ENCODE measurements around the gene PRDM11. TPM values are rescaled to one million over a fixed set of nuclear protein-coding genes. Genes with fewer than 3 reads are reported as not detected.

The PRDM11 gene
- total RNA-seq, 4 donors from 2014 or later = 26.4 to 57.2 (median 29.6) TPM

- no peak for ATAC-seq
- Histone ChIP-seq H3K9me3 (no peaks in the 10 kb centered on the region), H3K36me3 (peaks cover 0 to 55% of the 10 kb centered on the region in 2 donors), H3K4me3 (no peak overlapping the region), H3K27ac (no peak overlapping the region), H3K4me1 (peaks cover 0 to 27% (median 2%) of the 10 kb centered on the region in 3 donors), H3K27me3 (no peaks in the 10 kb centered on the region)
- TF ChIP-seq, protein P1, sequence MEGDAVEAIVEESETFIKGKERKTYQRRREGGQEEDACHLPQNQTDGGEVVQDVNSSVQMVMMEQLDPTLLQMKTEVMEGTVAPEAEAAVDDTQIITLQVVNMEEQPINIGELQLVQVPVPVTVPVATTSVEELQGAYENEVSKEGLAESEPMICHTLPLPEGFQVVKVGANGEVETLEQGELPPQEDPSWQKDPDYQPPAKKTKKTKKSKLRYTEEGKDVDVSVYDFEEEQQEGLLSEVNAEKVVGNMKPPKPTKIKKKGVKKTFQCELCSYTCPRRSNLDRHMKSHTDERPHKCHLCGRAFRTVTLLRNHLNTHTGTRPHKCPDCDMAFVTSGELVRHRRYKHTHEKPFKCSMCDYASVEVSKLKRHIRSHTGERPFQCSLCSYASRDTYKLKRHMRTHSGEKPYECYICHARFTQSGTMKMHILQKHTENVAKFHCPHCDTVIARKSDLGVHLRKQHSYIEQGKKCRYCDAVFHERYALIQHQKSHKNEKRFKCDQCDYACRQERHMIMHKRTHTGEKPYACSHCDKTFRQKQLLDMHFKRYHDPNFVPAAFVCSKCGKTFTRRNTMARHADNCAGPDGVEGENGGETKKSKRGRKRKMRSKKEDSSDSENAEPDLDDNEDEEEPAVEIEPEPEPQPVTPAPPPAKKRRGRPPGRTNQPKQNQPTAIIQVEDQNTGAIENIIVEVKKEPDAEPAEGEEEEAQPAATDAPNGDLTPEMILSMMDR (IDR thresholded peaks at IDR 0.05) = no peak
- no peak for TF ChIP-seq POLR2A (IDR thresholded peaks at IDR 0.05)
- no peak for TF ChIP-seq EP300 (IDR thresholded peaks at IDR 0.05)
- TF ChIP-seq POLR2AphosphoS5 (IDR thresholded peaks at IDR 0.05) = no peak
- WGBS, 2 donors (ENCODE audit: low coverage in 1 of 2) = 100% methylated on average over 1 of the region's 1 CpG; no CpG with 5 or more reads in 1 of the 2 donors
Measured at GRCh38 chr11:45216031-45216430, 69.6 kb downstream of the PRDM11 start.

DNA sequence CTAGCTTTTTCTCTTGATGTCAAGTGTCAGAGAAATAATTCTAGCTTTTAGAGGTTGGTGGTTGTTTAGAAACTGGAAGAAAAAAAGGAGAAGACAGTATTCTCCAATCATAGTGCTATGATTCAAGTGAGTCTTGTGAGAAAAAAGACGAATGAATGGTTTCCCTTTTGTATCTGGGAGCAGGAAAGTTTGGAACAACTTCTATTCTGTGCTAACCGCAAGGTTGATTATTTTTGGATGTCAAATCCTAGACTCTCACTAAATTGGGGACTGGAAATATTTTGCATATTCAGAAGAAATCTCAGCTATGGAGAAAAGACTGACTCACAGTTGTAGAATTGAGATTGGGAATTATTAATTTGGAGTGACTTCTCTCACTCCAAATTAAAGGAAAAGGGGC lies 70.5 kb downstream of the PRDM11 start:
- Histone ChIP-seq H3K4me1 (peaks cover 0 to 19% (median 0%) of the 10 kb centered on the region in 3 donors), H3K9me3 (no peaks in the 10 kb centered on the region), H3K27ac (no peak overlapping the region), H3K36me3 (peaks cover 0 to 62% of the 10 kb centered on the region in 2 donors), H3K4me3 (no peak overlapping the region), H3K27me3 (no peaks in the 10 kb centered on the region)
- no peak for ATAC-seq
- TF ChIP-seq EP300 (IDR thresholded peaks at IDR 0.05) (no peak), POLR2A (IDR thresholded peaks at IDR 0.05) (no peak), POLR2AphosphoS5 (IDR thresholded peaks at IDR 0.05) (no peak)
- TF ChIP-seq, protein P1 (IDR thresholded peaks at IDR 0.05) = no peak
- WGBS, 2 donors (ENCODE audit: low coverage in 1 of 2) = 36 to 54% methylated on average over 2 of the region's 2 CpGs

DNA sequence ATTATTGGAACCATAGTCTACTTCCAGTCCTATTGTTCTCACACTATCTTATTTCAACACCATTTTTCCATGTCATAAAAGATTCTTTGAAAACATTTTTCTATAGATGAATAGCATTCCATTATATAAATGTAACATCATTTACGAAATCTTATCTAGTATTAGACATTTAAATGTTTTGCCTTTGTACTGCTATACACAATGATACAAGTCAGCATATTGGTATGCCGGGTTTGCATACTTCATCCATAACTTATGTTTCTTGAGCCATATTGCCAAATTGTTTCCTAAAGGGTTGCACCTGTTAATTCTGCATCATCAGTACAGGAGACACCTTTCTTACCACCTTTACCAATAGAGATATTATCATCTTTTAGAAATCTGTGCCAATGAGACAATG lies 71.6 kb downstream of the PRDM11 start:
- TF ChIP-seq POLR2AphosphoS5 (IDR thresholded peaks at IDR 0.05) (no peak), POLR2A (IDR thresholded peaks at IDR 0.05) (no peak), EP300 (IDR thresholded peaks at IDR 0.05) (no peak)
- TF ChIP-seq, protein P1 (IDR thresholded peaks at IDR 0.05) = no peak
- ATAC-seq = no peak
- Histone ChIP-seq H3K9me3 (no peaks in the 10 kb centered on the region), H3K4me3 (no peak overlapping the region), H3K27me3 (no peaks in the 10 kb centered on the region), H3K36me3 (peaks cover 0 to 62% of the 10 kb centered on the region in 2 donors), H3K4me1 (peaks cover 0 to 11% (median 0%) of the 10 kb centered on the region in 3 donors), H3K27ac (no peak overlapping the region)
- WGBS, 2 donors (ENCODE audit: low coverage in 1 of 2) = 81 to 86% methylated on average over 2 of the region's 2 CpGs

DNA sequence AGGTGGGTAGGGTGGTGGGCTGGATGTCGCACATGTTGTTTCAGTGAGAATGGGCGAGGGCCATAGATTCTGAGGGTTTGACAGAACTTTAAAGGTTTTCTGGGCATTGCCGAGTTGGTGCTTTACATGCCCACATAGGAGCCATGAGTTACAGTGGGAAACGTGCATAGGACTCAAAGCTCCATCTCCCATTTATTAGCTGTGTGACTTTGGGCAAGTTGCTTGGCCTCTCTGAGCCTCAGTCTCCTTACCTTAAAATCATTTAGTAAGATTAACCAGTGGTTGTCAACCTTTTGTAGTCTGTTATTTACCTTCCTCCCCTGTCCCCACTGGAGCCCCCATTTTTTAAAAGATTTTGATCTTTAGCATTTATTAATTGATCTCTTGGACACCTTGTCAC lies 72.3 kb downstream of the PRDM11 start:
- Histone ChIP-seq H3K9me3 (no peaks in the 10 kb centered on the region), H3K4me3 (no peak overlapping the region), H3K27ac (no peak overlapping the region), H3K36me3 (peaks cover 0 to 62% of the 10 kb centered on the region in 2 donors), H3K27me3 (no peaks in the 10 kb centered on the region), H3K4me1 (peaks cover 0 to 4% (median 0%) of the 10 kb centered on the region in 3 donors)
- TF ChIP-seq EP300 (IDR thresholded peaks at IDR 0.05) (no peak), POLR2AphosphoS5 (IDR thresholded peaks at IDR 0.05) (no peak), POLR2A (IDR thresholded peaks at IDR 0.05) (no peak)
- TF ChIP-seq, protein P1 (IDR thresholded peaks at IDR 0.05) = no peak
- no peak for ATAC-seq
- no CpG with 5 or more reads among the region's 4 CpGs for WGBS, 2 donors (ENCODE audit: low coverage in 1 of 2)

DNA sequence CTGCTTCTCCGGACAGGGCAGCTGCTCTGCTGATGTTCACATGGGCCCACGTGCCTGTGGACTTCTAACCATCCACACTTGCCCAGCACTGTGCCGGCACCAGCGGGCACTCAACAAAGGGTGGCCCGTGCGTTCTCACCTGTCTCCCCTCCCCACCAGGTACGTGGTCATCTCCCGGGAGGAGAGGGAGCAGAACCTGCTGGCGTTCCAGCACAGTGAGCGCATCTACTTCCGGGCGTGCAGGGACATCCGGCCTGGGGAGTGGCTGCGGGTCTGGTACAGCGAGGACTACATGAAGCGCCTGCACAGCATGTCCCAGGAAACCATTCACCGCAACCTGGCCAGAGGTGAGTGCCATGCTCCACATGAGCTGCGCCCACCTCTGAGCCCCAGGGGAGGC lies 73.0 kb downstream of the PRDM11 start:
- Histone ChIP-seq H3K4me1 (no peaks in the 10 kb centered on the region), H3K27me3 (no peaks in the 10 kb centered on the region), H3K36me3 (peaks cover 0 to 62% of the 10 kb centered on the region in 2 donors), H3K4me3 (no peak overlapping the region), H3K9me3 (no peaks in the 10 kb centered on the region), H3K27ac (no peak overlapping the region)
- no peak for TF ChIP-seq EP300 (IDR thresholded peaks at IDR 0.05)
- 100% methylated on average over 2 of the region's 18 CpGs; no CpG with 5 or more reads in 1 of the 2 donors for WGBS, 2 donors (ENCODE audit: low coverage in 1 of 2)
- ATAC-seq = no peak
